GM21526 (cell line): ENCODE measurements around the gene WRNIP1.
"Not testable (repeated sequence)": the region's sequence is repeated elsewhere in the genome, so short reads cannot be mapped to it uniquely, and the experiment has no call there.

ENCODE experiments used
- ATAC-seq: cut with Tn5 transposase; IDR thresholded peaks from one replicate; pipeline ENCODE4 v1.9.1; 2021; ENCODE audit warnings: moderate library complexity; ENCODE audit not compliant: unreplicated experiment, low FRiP score

The WRNIP1 gene

GRCh38 chr6:2760882-2761842 is 4.0 kb upstream of the WRNIP1 start:
- no peak for ATAC-seq

GRCh38 chr6:2762868-2763267 is 2.3 kb upstream of the WRNIP1 start:
- ATAC-seq = not testable (repeated sequence)

DNA sequence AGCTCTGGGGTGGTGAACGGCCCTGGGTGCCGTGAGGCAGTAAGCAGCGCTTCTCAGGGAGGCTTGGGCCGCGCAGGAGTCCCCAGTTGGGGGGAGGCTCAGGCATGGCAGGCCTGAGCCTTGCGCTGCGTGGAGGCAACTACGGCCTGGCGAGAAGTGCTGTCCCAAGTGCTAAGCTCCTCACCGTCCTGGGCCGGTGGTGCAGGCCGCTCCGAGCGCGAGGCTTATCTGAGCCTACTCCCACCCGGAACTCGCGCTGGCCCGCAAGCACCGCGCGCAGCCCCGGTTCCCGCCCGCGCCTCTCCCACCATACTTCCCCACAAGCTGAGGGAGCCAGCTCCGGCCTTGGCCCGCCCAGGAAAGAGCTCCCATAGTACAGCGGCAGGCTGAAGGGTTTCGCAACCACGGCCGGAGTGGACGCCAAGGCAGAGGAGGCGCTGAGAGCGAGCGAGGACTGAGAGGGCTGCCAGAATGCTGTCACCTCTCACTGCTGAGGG is 1.8 kb upstream of the WRNIP1 start:
- ATAC-seq = no peak

DNA sequence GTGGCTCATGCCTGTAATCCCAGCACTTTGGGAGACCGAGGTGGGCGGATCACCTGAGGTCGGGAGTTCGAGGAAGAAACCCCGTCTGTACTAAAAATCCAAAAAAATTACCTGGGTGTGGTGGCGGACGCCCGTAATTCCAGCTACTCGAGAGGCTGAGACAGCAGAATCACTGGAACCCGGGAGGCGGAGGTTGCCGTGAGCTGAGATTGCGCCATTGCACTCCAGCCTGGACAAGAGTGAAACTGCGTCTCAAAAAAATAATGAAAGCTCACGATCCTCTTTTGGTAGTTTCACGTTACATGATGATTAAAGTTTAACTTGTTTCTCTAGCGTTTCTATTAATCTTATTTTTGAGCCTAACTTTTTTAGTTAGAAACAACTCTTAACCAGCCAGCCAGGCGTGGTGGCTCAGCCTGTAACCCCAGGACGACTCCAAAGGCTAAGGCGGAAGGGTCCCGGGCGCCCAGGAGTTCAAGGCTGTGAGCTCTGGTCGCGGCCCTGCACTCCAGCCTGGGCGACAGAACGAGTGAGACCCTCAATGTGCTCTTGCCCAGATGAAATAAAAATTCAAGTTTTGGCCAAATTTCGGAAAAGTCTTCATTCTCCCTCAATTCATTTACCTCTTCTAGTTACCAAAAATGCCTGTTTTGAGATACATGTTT is 1.2 kb upstream of the WRNIP1 start:
- no peak for ATAC-seq

GRCh38 chr6:2764610-2765165 is 505 bp upstream of the WRNIP1 start:
- ATAC-seq = peak; percentile 48

DNA sequence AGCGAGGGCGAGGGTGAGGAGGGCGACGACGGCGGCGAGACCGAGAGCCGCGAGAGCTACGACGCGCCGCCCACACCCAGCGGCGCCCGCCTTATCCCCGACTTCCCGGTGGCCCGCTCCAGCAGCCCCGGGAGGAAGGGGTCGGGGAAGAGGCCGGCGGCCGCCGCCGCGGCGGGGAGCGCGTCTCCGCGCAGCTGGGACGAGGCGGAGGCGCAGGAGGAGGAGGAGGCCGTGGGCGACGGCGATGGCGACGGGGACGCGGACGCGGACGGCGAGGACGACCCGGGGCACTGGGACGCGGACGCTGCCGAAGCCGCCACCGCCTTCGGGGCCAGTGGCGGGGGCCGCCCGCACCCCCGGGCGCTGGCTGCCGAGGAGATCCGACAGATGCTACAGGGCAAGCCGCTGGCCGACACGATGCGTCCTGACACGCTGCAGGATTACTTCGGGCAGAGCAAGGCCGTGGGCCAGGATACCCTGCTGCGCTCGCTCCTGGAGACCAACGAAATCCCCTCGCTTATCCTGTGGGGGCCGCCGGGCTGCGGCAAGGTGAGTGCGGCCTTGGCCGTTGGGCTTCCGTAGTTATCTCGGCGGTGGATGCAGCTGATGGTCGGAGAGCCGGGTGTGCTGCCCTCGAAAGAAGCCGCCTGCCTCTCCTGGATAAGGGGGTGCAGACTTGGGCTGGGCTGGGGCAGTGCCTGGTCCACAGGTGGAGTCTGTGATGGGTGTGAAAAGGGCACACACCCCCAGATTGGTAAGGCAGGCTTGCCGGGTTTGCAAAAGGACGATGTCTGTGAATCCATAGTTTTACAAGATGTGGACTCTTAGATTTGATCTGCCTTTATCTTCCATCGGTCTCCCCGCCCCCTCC is 938 bp downstream of the WRNIP1 start:
- peak; percentile 11 for ATAC-seq

DNA sequence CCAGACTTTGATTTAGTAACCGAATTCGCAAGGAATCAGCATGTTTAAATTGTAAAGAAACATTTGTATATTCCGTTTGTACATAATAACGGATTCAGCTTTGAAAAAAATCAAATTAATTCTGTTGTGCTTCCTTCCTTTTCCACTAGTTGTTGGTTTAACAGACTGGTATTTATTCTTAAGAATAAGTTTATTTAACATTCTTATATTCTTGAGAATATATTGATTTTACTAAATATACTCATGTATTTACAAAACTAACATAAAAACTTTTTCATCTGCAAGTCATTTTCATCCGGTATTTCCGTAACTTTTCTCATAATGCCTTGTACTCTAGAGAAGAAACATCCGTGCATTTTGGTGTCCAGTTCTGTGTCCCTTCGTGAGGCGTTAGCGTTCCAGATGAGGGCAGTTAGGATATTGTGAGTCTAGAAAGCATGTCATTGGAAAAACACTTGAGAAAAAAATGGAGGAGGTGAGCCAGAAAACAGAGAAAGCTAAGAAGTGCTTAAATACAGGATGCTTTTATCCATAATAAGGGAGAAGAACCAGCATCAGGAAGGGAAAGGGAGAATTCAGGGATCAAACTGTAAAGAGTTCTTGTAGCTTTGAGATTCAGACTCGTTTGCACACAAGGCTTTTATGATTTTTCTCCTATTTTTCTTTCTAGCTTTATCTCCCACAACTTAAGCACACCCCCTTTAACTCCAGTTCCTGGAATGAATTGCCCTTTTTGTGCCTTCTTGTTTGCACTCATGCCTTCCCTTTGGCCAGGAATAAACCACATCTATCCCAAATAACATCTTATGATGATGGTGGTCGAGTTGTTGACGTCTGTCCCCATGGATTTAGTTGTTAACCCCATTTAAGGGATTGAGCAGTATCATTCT is 1.8 kb downstream of the WRNIP1 start:
- no peak for ATAC-seq

GRCh38 chr6:2767657-2768524 is 2.7 kb downstream of the WRNIP1 start:
- ATAC-seq = no peak

- no peak for ATAC-seq
These were observed 3.5 kb downstream of the WRNIP1 start for GRCh38 chr6:2768696-2769095.

- ATAC-seq = no peak
These were observed 5.0 kb downstream of the WRNIP1 start for GRCh38 chr6:2770171-2770570.

- ATAC-seq = no peak
These were observed 5.9 kb downstream of the WRNIP1 start for GRCh38 chr6:2771079-2771478.

DNA sequence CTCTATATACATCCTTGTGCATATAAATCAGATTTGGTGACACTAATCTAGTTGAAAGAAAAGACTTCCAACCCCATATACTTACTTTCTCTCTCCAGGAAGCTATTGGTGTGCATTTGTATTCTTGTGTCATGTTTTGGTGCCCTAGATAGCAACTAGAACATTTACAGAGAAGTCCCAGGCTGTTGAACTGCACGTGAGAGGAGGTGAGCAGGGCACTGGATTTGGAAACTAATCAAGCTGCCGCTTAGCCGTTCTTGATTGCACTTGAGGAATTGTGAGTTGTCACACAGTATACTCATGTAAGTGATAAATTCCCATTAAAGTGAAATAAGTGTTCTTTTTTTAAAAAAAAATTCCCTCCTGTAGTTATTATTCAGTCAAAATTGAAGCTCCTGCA is 7.6 kb downstream of the WRNIP1 start:
- no peak for ATAC-seq

GRCh38 chr6:2773449-2773848 is 8.3 kb downstream of the WRNIP1 start:
- ATAC-seq = no peak

DNA sequence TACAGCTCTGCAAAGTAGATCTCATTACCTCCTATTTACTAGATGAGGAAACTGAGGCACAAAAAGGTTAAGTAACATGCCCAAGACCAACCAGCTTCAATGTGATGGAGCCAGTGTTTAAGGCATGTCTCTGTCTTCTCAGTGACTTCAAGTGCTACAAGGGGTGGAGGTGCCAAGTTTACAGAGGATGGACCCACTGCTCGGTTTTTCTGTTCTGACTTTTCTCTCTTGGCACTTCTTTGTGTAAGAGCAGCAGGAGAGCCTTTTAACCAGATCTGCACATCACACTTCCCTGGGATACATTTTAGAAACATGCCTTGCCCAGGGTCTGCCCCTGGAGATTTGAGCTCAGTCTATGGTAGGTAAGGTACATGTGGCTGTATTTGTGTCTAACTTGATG is 9.8 kb downstream of the WRNIP1 start:
- no peak for ATAC-seq

DNA sequence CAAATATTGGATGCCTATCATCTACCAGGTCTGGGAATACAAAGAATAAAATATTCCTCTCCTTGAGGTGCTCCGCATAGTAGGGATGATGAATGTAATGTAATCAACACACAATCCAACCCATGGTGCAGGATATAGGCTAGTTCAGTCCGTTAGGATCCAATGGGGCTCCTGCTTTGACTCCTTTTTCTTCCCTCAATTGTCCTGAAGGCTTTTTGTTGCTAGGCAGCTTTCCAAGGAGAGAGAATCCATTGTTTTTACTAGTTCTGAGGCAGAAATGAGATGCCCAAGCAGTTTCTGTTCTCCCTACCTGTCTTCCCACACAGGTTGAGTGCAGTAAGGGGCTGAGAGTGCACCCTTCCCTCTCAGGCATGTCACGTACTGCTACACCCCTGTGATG is 12.1 kb downstream of the WRNIP1 start:
- ATAC-seq = no peak

DNA sequence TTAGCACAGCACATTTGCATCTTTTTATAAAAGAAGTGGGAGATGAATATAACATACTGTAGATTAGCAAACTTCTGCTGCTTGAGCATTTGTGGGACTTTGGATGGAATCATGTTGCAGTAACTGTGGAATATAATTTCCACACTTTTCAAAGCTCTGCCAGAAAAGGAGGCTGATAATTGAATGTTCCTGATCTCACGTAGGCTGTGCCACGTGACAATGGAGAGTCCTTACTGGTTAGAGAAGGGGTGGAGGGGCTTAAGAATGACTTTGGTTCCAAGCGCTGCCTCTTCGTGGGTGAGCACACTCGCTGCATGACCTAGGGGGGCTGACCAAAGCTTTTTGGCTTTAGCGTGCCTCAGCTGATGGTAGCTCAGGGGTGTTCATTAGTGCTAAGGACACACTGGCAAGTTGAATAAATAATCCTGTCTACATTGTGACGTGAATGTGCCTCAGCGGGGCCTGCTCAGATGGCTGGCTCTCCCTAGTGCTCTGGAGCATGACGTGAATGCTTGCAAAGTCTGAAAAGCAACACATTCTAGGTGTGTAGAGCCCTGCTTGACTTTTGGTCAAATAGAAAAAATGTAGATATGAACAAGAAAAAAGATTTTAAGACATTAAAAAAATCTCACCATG is 15.0 kb downstream of the WRNIP1 start:
- ATAC-seq = no peak

DNA sequence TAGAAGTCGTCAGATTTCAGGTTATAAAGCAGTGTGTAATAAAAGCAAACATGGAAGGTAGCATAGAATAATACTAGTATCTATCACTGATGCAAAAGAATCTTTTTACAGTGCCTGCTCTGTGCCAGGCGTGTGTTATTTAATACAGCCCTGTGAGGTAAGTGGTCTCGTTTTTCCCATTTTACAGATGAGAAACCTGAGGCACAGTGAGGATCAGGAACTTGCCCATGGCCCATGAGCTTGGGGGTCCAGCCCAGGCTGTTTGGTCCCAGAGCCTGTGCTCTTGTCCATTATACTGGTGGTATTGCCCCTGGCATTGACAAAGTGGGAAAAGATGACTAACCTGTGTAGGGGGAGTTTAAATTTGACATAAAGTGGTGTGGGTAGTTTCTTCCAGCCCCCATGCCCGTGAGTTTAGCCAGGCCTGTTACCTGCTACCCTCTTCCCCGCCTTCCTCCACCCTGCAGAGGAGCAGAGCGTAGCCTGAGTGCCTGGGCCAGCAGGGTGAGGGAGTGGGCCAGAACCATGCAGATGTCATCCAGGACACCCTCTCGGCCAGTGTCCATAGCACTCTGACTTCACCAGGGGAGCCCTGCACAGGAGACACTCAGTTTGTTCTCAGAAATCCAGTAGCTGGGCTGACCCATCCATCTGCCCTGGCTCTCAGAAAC is 16.6 kb downstream of the WRNIP1 start:
- no peak for ATAC-seq

DNA sequence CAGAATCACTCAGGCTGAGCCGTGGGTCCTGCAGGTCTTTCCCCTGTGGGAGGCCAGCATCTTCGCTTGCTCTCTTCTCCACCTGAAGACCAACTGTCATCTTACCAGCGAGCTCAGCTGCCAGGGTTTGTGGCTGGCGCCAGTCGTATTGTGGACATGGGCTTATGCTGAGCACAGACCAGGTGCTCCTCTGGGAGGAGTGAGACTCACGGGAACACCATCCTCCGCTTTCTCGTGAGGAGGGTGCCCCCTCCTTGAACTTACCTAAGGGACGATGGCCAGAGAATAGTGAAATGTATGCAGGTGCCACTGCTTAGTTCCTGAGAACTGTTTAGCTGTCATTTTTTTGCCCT is 17.1 kb downstream of the WRNIP1 start:
- ATAC-seq = no peak
